ENCODE measurements around the gene CLCA1. TPM values are rescaled to one million over a fixed set of nuclear protein-coding genes. Genes with fewer than 3 reads are reported as not detected.
A peak's percentile ranks its signal among the peaks of the same experiment; 100 is the strongest.

Gene CLCA1
- total RNA-seq, 1 donor from 2014 or later: not detected

DNA sequence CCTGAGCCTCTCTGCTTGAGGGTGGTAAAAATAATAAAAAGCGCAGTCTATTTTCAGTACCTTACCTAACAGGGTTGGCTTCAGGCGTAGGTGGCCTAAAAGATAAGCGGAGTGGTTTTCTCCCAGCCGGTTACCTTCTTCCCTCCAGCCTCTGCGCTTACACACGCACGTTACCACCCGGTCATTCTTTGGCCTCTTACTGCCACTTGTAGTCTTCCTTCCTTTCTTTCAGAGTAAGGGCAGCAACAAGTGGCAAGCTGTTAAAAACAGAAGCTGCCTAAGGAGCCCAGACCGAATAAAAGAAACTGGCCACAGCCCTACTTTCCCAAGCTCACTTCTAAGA is 35.4 kb downstream of the CLCA1 start:
- Histone ChIP-seq H3K27ac (peak overlapping the region; percentile 70), H3K4me1 (peaks cover 13% of the 10 kb centered on the region), H3K4me3 (peak overlapping the region; percentile 45), H3K36me3 (no peaks in the 10 kb centered on the region), H3K27me3 (no peaks in the 10 kb centered on the region), H3K9me3 (no peaks in the 10 kb centered on the region)
- TF ChIP-seq, protein P1, sequence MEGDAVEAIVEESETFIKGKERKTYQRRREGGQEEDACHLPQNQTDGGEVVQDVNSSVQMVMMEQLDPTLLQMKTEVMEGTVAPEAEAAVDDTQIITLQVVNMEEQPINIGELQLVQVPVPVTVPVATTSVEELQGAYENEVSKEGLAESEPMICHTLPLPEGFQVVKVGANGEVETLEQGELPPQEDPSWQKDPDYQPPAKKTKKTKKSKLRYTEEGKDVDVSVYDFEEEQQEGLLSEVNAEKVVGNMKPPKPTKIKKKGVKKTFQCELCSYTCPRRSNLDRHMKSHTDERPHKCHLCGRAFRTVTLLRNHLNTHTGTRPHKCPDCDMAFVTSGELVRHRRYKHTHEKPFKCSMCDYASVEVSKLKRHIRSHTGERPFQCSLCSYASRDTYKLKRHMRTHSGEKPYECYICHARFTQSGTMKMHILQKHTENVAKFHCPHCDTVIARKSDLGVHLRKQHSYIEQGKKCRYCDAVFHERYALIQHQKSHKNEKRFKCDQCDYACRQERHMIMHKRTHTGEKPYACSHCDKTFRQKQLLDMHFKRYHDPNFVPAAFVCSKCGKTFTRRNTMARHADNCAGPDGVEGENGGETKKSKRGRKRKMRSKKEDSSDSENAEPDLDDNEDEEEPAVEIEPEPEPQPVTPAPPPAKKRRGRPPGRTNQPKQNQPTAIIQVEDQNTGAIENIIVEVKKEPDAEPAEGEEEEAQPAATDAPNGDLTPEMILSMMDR (IDR thresholded peaks at IDR 0.05): no peak
- intact Hi-C loops (cut with DNase I): no loop called here
- ATAC-seq: peak; percentile 80
- peak; percentile 61 for DNase-seq

DNA sequence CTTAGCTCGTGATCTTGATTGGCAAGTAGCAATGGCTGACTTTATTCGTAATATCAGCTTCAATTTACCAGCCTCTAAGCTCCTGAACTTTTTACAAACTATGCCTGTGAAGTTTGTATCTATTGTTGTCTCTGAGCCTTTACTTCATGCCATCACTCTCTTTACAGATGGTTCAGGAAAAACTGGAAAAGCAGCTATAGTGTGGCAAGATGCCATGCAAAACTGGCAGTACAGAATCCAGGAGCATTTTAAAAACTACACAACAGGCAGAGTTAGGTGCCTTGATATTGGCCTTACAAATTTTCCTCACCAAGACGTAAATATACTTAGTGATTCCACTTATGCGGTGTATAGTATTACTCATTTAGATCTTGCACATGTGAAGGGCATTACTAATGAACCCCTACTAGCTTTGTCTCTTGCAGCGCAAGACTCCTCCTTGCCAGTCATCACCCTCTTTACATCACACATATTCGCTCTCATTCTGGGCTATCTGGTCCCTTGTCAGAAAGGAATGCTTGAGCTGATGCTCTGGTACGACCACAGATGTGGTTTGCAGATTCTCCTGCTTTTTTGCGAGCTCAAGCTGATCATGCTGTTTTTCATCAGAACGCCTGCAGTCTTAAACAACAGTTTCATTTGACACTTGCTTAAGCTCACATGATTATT is 36.3 kb downstream of the CLCA1 start:
- intact Hi-C loops (cut with DNase I): no loop called here

DNA sequence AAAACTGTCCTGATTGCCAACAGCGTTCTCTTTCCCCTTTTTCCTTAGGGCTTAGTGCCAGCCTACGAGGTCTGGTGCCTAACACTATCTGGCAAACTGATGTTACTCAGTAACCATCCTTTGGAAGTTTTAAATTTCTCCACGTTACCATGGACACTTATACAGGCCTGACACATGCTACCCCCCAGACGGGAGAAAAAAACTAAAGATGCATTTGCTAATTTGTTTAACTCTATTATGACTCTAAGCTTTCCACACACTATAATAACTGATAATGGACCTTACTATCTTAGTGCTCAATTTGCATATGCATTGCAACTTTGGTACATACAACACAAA is 36.8 kb downstream of the CLCA1 start:
- no peak for DNase-seq
- no peak for ATAC-seq
- intact Hi-C loops (cut with DNase I): no loop called here
- Histone ChIP-seq H3K36me3 (no peaks in the 10 kb centered on the region), H3K4me3 (no peak overlapping the region), H3K27ac (no peak overlapping the region), H3K27me3 (no peaks in the 10 kb centered on the region), H3K9me3 (no peaks in the 10 kb centered on the region), H3K4me1 (peaks cover 13% of the 10 kb centered on the region)
- TF ChIP-seq, protein P1 (IDR thresholded peaks at IDR 0.05): no peak

More for the DNA sequence above, 36.3 kb downstream of the CLCA1 start:
- H3K27ac ChIP-seq: no peak overlapping the region
- TF ChIP-seq, protein P1 (IDR thresholded peaks at IDR 0.05): no peak
- peaks cover 13% of the 10 kb centered on the region for H3K4me1 ChIP-seq
- no peaks in the 10 kb centered on the region for H3K36me3 ChIP-seq
- no peak for ATAC-seq
- H3K27me3 ChIP-seq: no peaks in the 10 kb centered on the region
- H3K9me3 ChIP-seq: no peaks in the 10 kb centered on the region
- H3K4me3 ChIP-seq: no peak overlapping the region
- DNase-seq: no peak

DNA sequence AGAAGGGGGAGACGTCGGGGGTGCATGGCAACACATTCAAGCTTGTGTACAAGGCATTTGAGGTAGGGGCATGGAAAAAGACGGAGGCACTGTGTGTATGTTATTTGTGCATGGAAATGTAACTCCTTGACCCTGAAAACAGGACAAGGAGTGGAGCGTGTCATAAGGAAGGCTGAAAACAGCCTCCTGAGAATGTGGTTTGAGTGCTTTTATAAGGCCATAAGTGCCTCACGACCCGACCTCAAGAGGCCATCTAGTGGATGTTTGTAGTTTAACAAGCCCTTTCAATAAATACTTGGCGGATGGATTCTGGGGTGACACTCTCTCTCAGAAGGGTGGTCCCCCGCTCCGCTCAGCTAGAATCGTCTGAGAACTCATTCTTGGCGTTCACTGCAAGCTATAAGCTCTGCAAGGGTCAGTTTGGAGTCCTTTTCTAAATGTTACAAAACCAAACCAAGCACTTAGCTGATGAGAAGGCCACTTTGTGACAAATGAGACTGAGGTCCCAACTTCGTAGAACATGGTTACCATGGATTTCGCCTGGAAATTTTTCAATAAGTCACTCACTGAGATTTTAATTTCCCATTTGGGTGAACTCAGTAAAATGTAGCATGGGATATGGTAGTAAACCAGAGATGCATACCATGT is 39.3 kb downstream of the CLCA1 start:
- TF ChIP-seq, protein P1 (IDR thresholded peaks at IDR 0.05): peak; percentile 62
- Histone ChIP-seq H3K27me3 (no peaks in the 10 kb centered on the region), H3K4me3 (no peak overlapping the region), H3K9me3 (no peaks in the 10 kb centered on the region), H3K4me1 (peaks cover 13% of the 10 kb centered on the region), H3K36me3 (no peaks in the 10 kb centered on the region), H3K27ac (no peak overlapping the region)
- intact Hi-C loops (cut with DNase I): no loop called here
- ATAC-seq: peak; percentile 71
- no peak for DNase-seq

DNA sequence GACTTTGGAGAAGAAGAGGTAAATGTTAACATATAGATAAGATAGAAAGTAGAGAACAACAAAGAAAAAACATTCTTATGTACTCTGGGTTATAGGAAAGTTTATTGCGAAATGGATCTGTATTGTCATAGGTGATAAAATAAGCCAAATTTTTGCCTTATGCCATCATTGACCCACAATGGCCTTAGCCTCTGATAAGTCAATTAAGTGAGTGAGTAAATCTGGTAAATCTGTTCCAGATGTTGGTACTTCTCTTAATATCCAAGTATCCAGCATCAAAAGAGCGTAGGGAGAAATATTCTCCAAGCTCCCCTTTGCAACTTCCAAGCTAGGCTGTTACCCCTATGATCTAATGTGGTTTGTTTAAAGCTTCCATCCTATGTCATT is 39.8 kb downstream of the CLCA1 start:
- intact Hi-C loops (cut with DNase I): no loop called here
- Histone ChIP-seq H3K27ac (no peak overlapping the region), H3K36me3 (no peaks in the 10 kb centered on the region), H3K4me1 (peaks cover 13% of the 10 kb centered on the region), H3K27me3 (no peaks in the 10 kb centered on the region), H3K9me3 (no peaks in the 10 kb centered on the region), H3K4me3 (no peak overlapping the region)
- TF ChIP-seq, protein P1 (IDR thresholded peaks at IDR 0.05): no peak
- DNase-seq (no peak), ATAC-seq (no peak)

Data from upper lobe of right lung (tissue), 1 donor.